Esophagus muscularis mucosa (tissue), 3 donors: Measurements from ENCODE around the gene COPS7B.

Experiments
- CTCF ChIP-seq, 3 experiments: fragments of 200-600 bp in 2 of 3; fragments of 450-650 bp in 1 of 3; sonication (generic) in 2 of 3; IDR thresholded peaks; one replicate each; pipeline ENCODE4 v1.5.1; 2017 to 2019; ENCODE audit warnings: antibody characterized with exemption in 3 of 3, mild to moderate bottlenecking in 2 of 3, moderate library complexity in 1 of 3
- POLR2A ChIP-seq: fragments of 450-650 bp; IDR thresholded peaks from one replicate; pipeline ENCODE4 v1.6.1; 2017; ENCODE audit warnings: antibody characterized with exemption, moderate library complexity, mild to moderate bottlenecking, low read depth
- POLR2AphosphoS5 ChIP-seq, 2 donors: sonication (generic); formaldehyde crosslinking; IDR thresholded peaks; one replicate each; pipeline ENCODE4 v1.6.1; 2017; ENCODE audit warnings: antibody characterized with exemption in 2 of 2

DNA sequence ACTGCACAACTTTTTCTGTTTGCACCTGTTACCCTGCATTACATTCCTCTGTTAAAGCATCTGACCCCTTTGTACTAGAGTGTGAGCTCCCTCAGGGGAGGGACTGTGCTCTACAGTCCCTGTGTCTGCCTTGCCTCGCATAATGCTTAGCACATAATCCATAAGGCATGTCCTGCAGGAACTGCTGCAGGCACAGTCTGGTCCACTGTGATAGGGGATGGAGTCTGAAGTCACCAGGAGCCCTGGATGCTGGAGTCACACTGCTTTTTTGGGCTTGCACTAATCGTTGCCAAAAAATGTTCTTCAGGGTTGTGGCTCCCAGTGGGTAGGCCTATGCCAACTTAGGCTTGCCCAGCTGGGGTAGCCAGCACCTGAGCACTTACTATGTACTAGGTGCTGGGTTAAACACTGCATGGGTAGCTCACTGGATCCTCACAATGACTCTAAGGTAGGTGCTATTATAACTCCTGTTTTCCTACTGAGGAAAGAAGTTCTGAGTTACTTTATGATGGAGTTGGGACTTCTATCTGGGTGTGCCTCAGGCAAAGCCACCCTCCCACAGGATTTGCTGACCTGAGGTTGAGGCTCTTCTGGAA lies 33.3 kb downstream of the COPS7B start:
- no peak for TF ChIP-seq CTCF (IDR thresholded peaks at IDR 0.05)
- TF ChIP-seq POLR2A, result no peak
- TF ChIP-seq POLR2AphosphoS5 (IDR thresholded peaks at IDR 0.05), result no peak
